K562 (cell line): ENCODE measurements around the gene NAPA. TPM values are rescaled to one million over a fixed set of nuclear protein-coding genes. Genes with fewer than 3 reads are reported as not detected.

Experiments used
- ARHGAP35 ChIP-seq: fragments of 450-650 bp; IDR thresholded peaks from 2 replicates; pipeline ENCODE4 v1.6.1; 2018; ENCODE audit not compliant: partially characterized antibody
- CLOCK ChIP-seq: fragments of 250-450 bp; sonication (Bioruptor Pico); IDR thresholded peaks from 2 replicates; pipeline ENCODE4 v1.4.0; 2020; ENCODE audit warnings: mild to moderate bottlenecking, moderate library complexity, borderline replicate concordance
- SMARCA4 ChIP-seq: fragments of 450-650 bp; IDR thresholded peaks from 2 replicates; pipeline ENCODE4 v1.6.1; 2016
- ZBTB40 ChIP-seq, 2 experiments: fragments of 450-650 bp in 1 of 2; sonication (generic) in 1 of 2; formaldehyde crosslinking in 1 of 2; IDR thresholded peaks; 2 replicates each; pipeline versions ENCODE4 v1.7.1 to v1.9.0; 2016 to 2022; ENCODE audit warnings: inconsistent platforms in 1 of 2, mild to moderate bottlenecking in 1 of 2, missing genetic modification reagents in 1 of 2
- ZC3H11A ChIP-seq: IDR thresholded peaks from 2 replicates; pipeline ENCODE4 v1.6.1; 2012; ENCODE audit warnings: low read depth, low read length, improper control_type of control experiment
- ZNF398 ChIP-seq: fragments of 250-450 bp; sonication (Bioruptor Pico); IDR thresholded peaks from 2 replicates; pipeline ENCODE4 v1.8.0; 2021; ENCODE audit warnings: moderate library complexity, mild to moderate bottlenecking, inconsistent platforms
- ZNF696 ChIP-seq: fragments of 250-450 bp; sonication (Bioruptor Pico); conservative IDR thresholded peaks from 2 replicates; pipeline ENCODE4 v1.4.0; 2020; ENCODE audit warnings: mild to moderate bottlenecking, moderate library complexity
- ZNF75A ChIP-seq: fragments of 450-650 bp; formaldehyde crosslinking; IDR thresholded peaks from 2 replicates; pipeline ENCODE4 v1.4.0; 2020; ENCODE audit warnings: mild to moderate bottlenecking
- ZNF766 ChIP-seq: fragments of 200-800 bp; sonication (Bioruptor generic); conservative IDR thresholded peaks from 2 replicates; pipeline ENCODE4 v1.6.1; 2016; ENCODE audit warnings: missing genetic modification characterization, missing compliant biosample characterization
- ZNF785 ChIP-seq: fragments of 250-450 bp; sonication (Bioruptor Pico); IDR thresholded peaks from 2 replicates; pipeline ENCODE4 v1.4.0; 2020; ENCODE audit warnings: mild to moderate bottlenecking
- polyA plus RNA-seq, 8 experiments: library from polyadenylated mRNA; depleted of rRNA in 4 of 8; stranded (reverse) in 5 of 8; unstranded in 3 of 8; fragments of >200 nt; fragmentation: Nextera tagmentation in 2 of 8; fragmentation: Illumina TruSeq in 1 of 8; extraction: Ambion mirVana in 2 of 8; extraction: Trizol in 1 of 8; gene quantifications; 2 replicates each; pipeline versions ENCODE4 v1.2.1 to v1.2.3, GENCODE V29; 2011 to 2014; ENCODE audit warnings: inconsistent platforms in 1 of 8, missing spikeins in 1 of 8
- total RNA-seq, 7 experiments: library from RNA; depleted of rRNA in 6 of 7; stranded (reverse); fragments of >200 nt in 6 of 7; fragmentation: Illumina TruSeq in 2 of 7; extraction: Trizol in 2 of 7; gene quantifications; 2 replicates each; pipeline versions ENCODE4 v1.2.1 to v1.2.3, GENCODE V29; 2011 to 2021; ENCODE audit warnings: low replicate concordance in 1 of 7

Gene NAPA
- total and polyA plus RNA-seq, 9 of the 15 experiments (the other 6 are each of a cell fraction or from before 2014, with no cell fraction given): 5.4 to 98.6 (median 77.5) TPM

GRCh38 chr19:47446534-47447469, 68.1 kb downstream of the NAPA start (continued):
- peak; percentile 33; the same call in 1 of the 2 replicates for TF ChIP-seq ZBTB40 (IDR thresholded peaks at IDR 0.05)
- no peak for TF ChIP-seq ZBTB40 (CRISPR knock-in tag; IDR thresholded peaks at IDR 0.05)
- TF ChIP-seq ZC3H11A: no peak
- TF ChIP-seq ZNF75A: no peak
- TF ChIP-seq CLOCK (CRISPR knock-in tag): no peak
- TF ChIP-seq ZNF785: no peak
- no peak for TF ChIP-seq ZNF766 (CRISPR knock-in tag)
- TF ChIP-seq ZNF398: no peak
- peak; percentile 37; the same call in 1 of the 2 replicates for TF ChIP-seq SMARCA4
- no peak for TF ChIP-seq ZNF696 (CRISPR knock-in tag)
- TF ChIP-seq ARHGAP35: no peak
